HepG2 (cell line): ENCODE data around the gene CCL22. TPM values are rescaled to one million over a fixed set of nuclear protein-coding genes. Genes with fewer than 3 reads are reported as not detected.

ENCODE experiments used
- CBX2 ChIP-seq, 2 experiments: fragments of 200-600 bp in 1 of 2; sonication (generic); formaldehyde crosslinking in 1 of 2; IDR thresholded peaks; 2 replicates each; pipeline versions ENCODE4 v1.7.0 to v1.8.1; 2018 to 2022; ENCODE audit warnings: low read depth in 2 of 2, low read length in 1 of 2, mild to moderate bottlenecking in 1 of 2, missing genetic modification reagents in 1 of 2
- CENPT ChIP-seq: sonication (generic); formaldehyde crosslinking; IDR thresholded peaks from 2 replicates; pipeline ENCODE4 v1.8.0; 2022; ENCODE audit warnings: low read depth, mild to moderate bottlenecking, moderate library complexity, missing genetic modification reagents
- CSRNP2 ChIP-seq: sonication (generic); formaldehyde crosslinking; conservative IDR thresholded peaks from 2 replicates; pipeline ENCODE4 v1.8.0; 2022; ENCODE audit warnings: low read depth, missing genetic modification reagents
- FIP1L1 ChIP-seq: fragments of 200-400 bp; formaldehyde crosslinking; IDR thresholded peaks from 2 replicates; pipeline ENCODE4 v1.6.1; 2018; ENCODE audit warnings: low read depth, mild to moderate bottlenecking, low read length, moderate library complexity, borderline replicate concordance; ENCODE audit not compliant: insufficient read depth
- FOXM1 ChIP-seq: sonication (generic); formaldehyde crosslinking; IDR thresholded peaks from 2 replicates; pipeline ENCODE4 v1.5.0; 2020; ENCODE audit warnings: missing genetic modification reagents
- KMT2B ChIP-seq: IDR thresholded peaks from 2 replicates; pipeline ENCODE4 v1.6.1; 2016; ENCODE audit warnings: missing genetic modification reagents, missing compliant biosample characterization
- MAFG ChIP-seq: sonication (generic); formaldehyde crosslinking; IDR thresholded peaks from 2 replicates; pipeline ENCODE4 v1.5.1; 2020; ENCODE audit warnings: mild to moderate bottlenecking, missing genetic modification reagents
- REL ChIP-seq: sonication (generic); formaldehyde crosslinking; conservative IDR thresholded peaks from 2 replicates; pipeline ENCODE4 v1.8.0; 2022; ENCODE audit warnings: mild to moderate bottlenecking, missing genetic modification reagents, moderate library complexity
- STAT6 ChIP-seq: sonication (generic); formaldehyde crosslinking; IDR thresholded peaks from 2 replicates; pipeline ENCODE4 v1.4.0; 2020; ENCODE audit warnings: missing genetic modification reagents, mild to moderate bottlenecking, borderline replicate concordance
- SYNCRIP ChIP-seq: fragments of 200-400 bp; formaldehyde crosslinking; IDR thresholded peaks from 2 replicates; pipeline ENCODE4 v1.6.1; 2018; ENCODE audit warnings: mild to moderate bottlenecking, low read depth, low read length; ENCODE audit not compliant: insufficient read depth
- THYN1 ChIP-seq: sonication (generic); formaldehyde crosslinking; IDR thresholded peaks from 2 replicates; pipeline ENCODE4 v1.8.1; 2023; ENCODE audit warnings: low read depth, mild to moderate bottlenecking, moderate library complexity, missing genetic modification reagents, borderline replicate concordance
- TRAFD1 ChIP-seq: sonication (generic); formaldehyde crosslinking; IDR thresholded peaks from 2 replicates; pipeline ENCODE4 v1.5.1; 2020; ENCODE audit warnings: missing genetic modification reagents, mild to moderate bottlenecking, borderline replicate concordance
- ZBTB20 ChIP-seq: sonication (generic); formaldehyde crosslinking; IDR thresholded peaks from 2 replicates; pipeline ENCODE4 v1.8.1; 2023; ENCODE audit warnings: missing genetic modification reagents, low read depth, mild to moderate bottlenecking, borderline replicate concordance
- ZMYM4 ChIP-seq: sonication (generic); formaldehyde crosslinking; IDR thresholded peaks from 2 replicates; pipeline ENCODE4 v1.8.1; 2023; ENCODE audit warnings: mild to moderate bottlenecking, missing genetic modification reagents
- ZNF253 ChIP-seq: sonication (generic); formaldehyde crosslinking; IDR thresholded peaks from 2 replicates; pipeline ENCODE4 v1.8.0; 2022; ENCODE audit warnings: mild to moderate bottlenecking, missing genetic modification reagents, borderline replicate concordance
- ZNF350 ChIP-seq: sonication (generic); formaldehyde crosslinking; IDR thresholded peaks from 2 replicates; pipeline ENCODE4 v1.4.0; 2020; ENCODE audit warnings: mild to moderate bottlenecking, low read depth, missing genetic modification reagents, borderline replicate concordance
- ZNF891 ChIP-seq: sonication (generic); formaldehyde crosslinking; IDR thresholded peaks from 2 replicates; pipeline ENCODE4 v1.5.0; 2020; ENCODE audit warnings: mild to moderate bottlenecking, missing genetic modification reagents
- polyA plus RNA-seq, 8 experiments: library from polyadenylated mRNA; depleted of rRNA in 3 of 8; stranded (reverse) in 7 of 8; unstranded in 1 of 8; fragments of >200 nt; fragmentation: Illumina TruSeq in 4 of 8; extraction: Trizol in 4 of 8; gene quantifications; 2 replicates each; pipeline versions ENCODE4 v1.2.1 to v1.2.3, GENCODE V29; 2011 to 2016; ENCODE audit warnings: low read depth in 4 of 8, missing spikeins in 1 of 8, mixed read lengths in 1 of 8; ENCODE audit not compliant: insufficient read depth in 1 of 8
- total RNA-seq, 5 experiments: library from RNA; depleted of rRNA; stranded (reverse); fragments of >200 nt; fragmentation: Illumina TruSeq; extraction: Trizol; gene quantifications; 2 replicates each; pipeline ENCODE4 v1.2.3, GENCODE V29; 2016; ENCODE audit warnings: low read depth in 1 of 5
- TF ChIP-seq, protein P1 (sequence below): IDR thresholded peaks from 2 replicates; pipeline ENCODE4 v1.6.1; 2012; ENCODE audit warnings: low read length, improper control_type of control experiment

Gene CCL22
- total and polyA plus RNA-seq, 2 of the 13 experiments (the other 11 are each of a cell fraction or from before 2014, with no cell fraction given), result not detected

DNA sequence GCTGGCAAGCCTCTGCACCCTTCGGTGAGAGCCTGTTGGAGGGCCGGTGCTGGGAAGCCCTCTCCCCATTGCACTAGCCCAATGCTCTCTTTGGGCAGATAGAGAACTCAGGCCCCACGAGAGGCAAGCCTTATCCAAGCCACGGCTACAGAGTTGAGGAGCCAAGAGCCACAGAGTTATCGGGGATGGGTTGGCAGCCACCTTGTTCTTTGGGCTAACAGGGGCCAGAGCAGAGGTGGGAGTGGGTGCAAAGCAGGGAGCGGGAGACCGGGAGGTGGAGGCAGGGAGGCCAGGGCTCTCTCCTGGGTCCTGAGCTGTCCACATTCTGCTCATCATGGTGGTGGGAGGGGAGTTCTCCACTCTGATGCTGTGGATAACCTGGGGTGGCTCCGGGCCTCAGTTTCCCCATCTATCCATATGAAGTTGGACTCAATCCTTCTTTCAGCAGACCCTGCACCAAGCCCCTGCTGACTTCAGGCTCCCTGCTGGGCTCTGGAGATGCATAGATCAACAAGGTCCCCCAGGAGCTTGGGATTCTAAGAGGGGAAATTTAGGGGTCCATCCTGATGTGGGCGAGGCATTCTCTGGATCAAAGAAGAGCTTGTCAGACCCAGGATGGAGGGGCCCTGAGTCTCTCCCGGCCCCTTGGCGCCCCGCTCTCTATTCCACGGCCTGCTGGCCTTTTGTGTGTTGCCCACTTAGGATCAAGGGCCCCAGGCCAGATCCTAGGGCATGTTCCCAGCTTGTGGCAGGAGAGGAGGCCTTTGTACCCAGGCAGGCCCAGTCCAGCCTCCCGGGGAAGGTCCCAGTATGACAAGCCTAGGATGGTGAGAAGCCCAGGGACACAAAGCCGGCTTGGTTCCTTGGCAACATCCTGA, 13.2 kb downstream of the CCL22 start (continued):
- TF ChIP-seq SYNCRIP (no peak), MAFG (CRISPR knock-in tag) (no peak), FOXM1 (CRISPR knock-in tag) (no peak), REL (CRISPR knock-in tag) (no peak), FIP1L1 (no peak), ZNF253 (CRISPR knock-in tag) (no peak), ZNF350 (CRISPR knock-in tag) (no peak), CENPT (CRISPR knock-in tag) (no peak), TRAFD1 (CRISPR knock-in tag) (no peak), KMT2B (CRISPR knock-in tag) (no peak; the same call in 1 of the 2 replicates), ZMYM4 (CRISPR knock-in tag) (no peak), CBX2 (IDR thresholded peaks at IDR 0.05; ENCODE audit: low read depth, low read length) (no peak), CBX2 (CRISPR knock-in tag; IDR thresholded peaks at IDR 0.05; ENCODE audit: low read depth) (no peak), ZBTB20 (CRISPR knock-in tag) (no peak), ZNF891 (CRISPR knock-in tag) (no peak), STAT6 (CRISPR knock-in tag) (no peak), THYN1 (CRISPR knock-in tag) (no peak), CSRNP2 (CRISPR knock-in tag) (no peak)
- TF ChIP-seq, protein P1, sequence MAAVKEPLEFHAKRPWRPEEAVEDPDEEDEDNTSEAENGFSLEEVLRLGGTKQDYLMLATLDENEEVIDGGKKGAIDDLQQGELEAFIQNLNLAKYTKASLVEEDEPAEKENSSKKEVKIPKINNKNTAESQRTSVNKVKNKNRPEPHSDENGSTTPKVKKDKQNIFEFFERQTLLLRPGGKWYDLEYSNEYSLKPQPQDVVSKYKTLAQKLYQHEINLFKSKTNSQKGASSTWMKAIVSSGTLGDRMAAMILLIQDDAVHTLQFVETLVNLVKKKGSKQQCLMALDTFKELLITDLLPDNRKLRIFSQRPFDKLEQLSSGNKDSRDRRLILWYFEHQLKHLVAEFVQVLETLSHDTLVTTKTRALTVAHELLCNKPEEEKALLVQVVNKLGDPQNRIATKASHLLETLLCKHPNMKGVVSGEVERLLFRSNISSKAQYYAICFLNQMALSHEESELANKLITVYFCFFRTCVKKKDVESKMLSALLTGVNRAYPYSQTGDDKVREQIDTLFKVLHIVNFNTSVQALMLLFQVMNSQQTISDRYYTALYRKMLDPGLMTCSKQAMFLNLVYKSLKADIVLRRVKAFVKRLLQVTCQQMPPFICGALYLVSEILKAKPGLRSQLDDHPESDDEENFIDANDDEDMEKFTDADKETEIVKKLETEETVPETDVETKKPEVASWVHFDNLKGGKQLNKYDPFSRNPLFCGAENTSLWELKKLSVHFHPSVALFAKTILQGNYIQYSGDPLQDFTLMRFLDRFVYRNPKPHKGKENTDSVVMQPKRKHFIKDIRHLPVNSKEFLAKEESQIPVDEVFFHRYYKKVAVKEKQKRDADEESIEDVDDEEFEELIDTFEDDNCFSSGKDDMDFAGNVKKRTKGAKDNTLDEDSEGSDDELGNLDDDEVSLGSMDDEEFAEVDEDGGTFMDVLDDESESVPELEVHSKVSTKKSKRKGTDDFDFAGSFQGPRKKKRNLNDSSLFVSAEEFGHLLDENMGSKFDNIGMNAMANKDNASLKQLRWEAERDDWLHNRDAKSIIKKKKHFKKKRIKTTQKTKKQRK, result no peak
